GM12878 (cell line): ENCODE measurements around the gene CAMK2G. TPM values are rescaled to one million over a fixed set of nuclear protein-coding genes. Genes with fewer than 3 reads are reported as not detected.

ENCODE experiments used
- ATAC-seq: fragments of 200-7000 bp; cut with Tn5 transposase; 3 replicates; pipeline ENCODE4 v1.9.1; 2020; ENCODE audit warnings: mild to moderate bottlenecking, moderate library complexity
- BruUV-seq: library from RNA; stranded (reverse); fragments of 400-500 nt; replicated peaks from 2 replicates; lab custom pipeline; 2021; lab: Mats Ljungman, UMichigan
- CTCF ChIA-PET: fragments of 300-600 bp; sonication (Branson Sonifier 250); formaldehyde crosslinking; extraction: SDS; loops from one replicate; lab custom pipeline; 2021; ENCODE audit warnings: inconsistent platforms; lab: Yijun Ruan, JAX
- POLR2A ChIA-PET: fragments of 350-600 bp; formaldehyde crosslinking; extraction: SDS; loops from one replicate; lab custom pipeline; 2021; ENCODE audit warnings: inconsistent platforms; lab: Charles Lee
- RAD21 ChIA-PET: fragments of 300-600 bp; sonication (Branson Sonifier 250); formaldehyde crosslinking; loops from one replicate; lab custom pipeline; 2023; ENCODE audit warnings: antibody characterized with exemption; ENCODE audit not compliant: unreplicated experiment; lab: Charles Lee
- SMC1A ChIA-PET: fragments of 300-600 bp; sonication (Branson Sonifier 250); formaldehyde crosslinking; loops from one replicate; lab custom pipeline; 2023; ENCODE audit not compliant: unreplicated experiment, uncharacterized antibody; lab: Charles Lee
- DNase-seq: peaks from one replicate; pipeline ENCODE4 v3.0.0-alpha.2; 2011; ENCODE audit warnings: low read depth, low spot score
- FAIRE-seq: peaks from 3 replicates; lab custom pipeline; 2011; peaks lifted over from hg19 to GRCh38; lab: Jason Lieb, UNC
- H2AFZ ChIP-seq: 2 replicates; pipeline ENCODE4 v1.6.0; 2011; ENCODE audit warnings: low read depth, low read length, control low read depth; ENCODE audit not compliant: control insufficient read depth
- H3K27ac ChIP-seq: 2 replicates; pipeline ENCODE4 v1.5.1; 2011; ENCODE audit warnings: control low read depth; ENCODE audit not compliant: control insufficient read depth, insufficient read depth
- H3K27me3 ChIP-seq, 2 experiments: replicated peaks in 1 of 2; 2 replicates each; pipeline versions ENCODE4 v1.6.0 to v1.6.1; 2011; ENCODE audit warnings: low read length in 1 of 2; ENCODE audit not compliant: control insufficient read depth in 2 of 2, insufficient read depth in 2 of 2
- H3K36me3 ChIP-seq, 2 experiments: 2 replicates each; pipeline ENCODE4 v1.5.1; 2011; ENCODE audit warnings: low read length in 1 of 2; ENCODE audit not compliant: control insufficient read depth in 2 of 2, insufficient read depth in 2 of 2
- H3K4me1 ChIP-seq: 2 replicates; pipeline ENCODE4 v1.6.1; 2011; ENCODE audit warnings: mild to moderate bottlenecking, low read length, moderate library complexity, mixed read lengths; ENCODE audit not compliant: control insufficient read depth, insufficient read depth
- H3K4me2 ChIP-seq: 2 replicates; pipeline ENCODE4 v1.6.0; 2011; ENCODE audit warnings: control low read depth; ENCODE audit not compliant: control insufficient read depth, insufficient read depth
- H3K4me3 ChIP-seq: fragments of 200-600 bp; sonication (generic); 2 replicates; pipeline ENCODE4 v1.5.1; 2016
- H3K79me2 ChIP-seq: 2 replicates; pipeline ENCODE4 v1.6.0; 2011; ENCODE audit warnings: low read length; ENCODE audit not compliant: control insufficient read depth, insufficient read depth
- H3K9ac ChIP-seq: 2 replicates; pipeline ENCODE4 v1.8.0; 2011; ENCODE audit warnings: low read length, control low read depth, mixed read lengths; ENCODE audit not compliant: control insufficient read depth, insufficient read depth
- H3K9me3 ChIP-seq: replicated peaks from 3 replicates; pipeline ENCODE4 v1.5.1; 2011; ENCODE audit warnings: mild to moderate bottlenecking, low read length; ENCODE audit not compliant: control insufficient read depth, insufficient read depth
- H4K20me1 ChIP-seq: 2 replicates; pipeline ENCODE4 v1.6.0; 2011; ENCODE audit not compliant: control insufficient read depth, insufficient read depth
- CHD4 ChIP-seq: fragments of 200-600 bp; sonication (generic); IDR thresholded peaks from 2 replicates; pipeline ENCODE4 v1.6.1; 2016; ENCODE audit warnings: mild to moderate bottlenecking
- JUNB ChIP-seq: IDR thresholded peaks from 2 replicates; pipeline ENCODE4 v1.6.1; 2016; ENCODE audit warnings: antibody characterized with exemption, mild to moderate bottlenecking
- NR2C2 ChIP-seq: IDR thresholded peaks from 2 replicates; pipeline ENCODE4 v1.6.1; 2011; ENCODE audit warnings: borderline replicate concordance, low read depth; ENCODE audit not compliant: control insufficient read depth, insufficient read length
- PRDM15 ChIP-seq: fragments of 450-650 bp; formaldehyde crosslinking; IDR thresholded peaks from 2 replicates; pipeline ENCODE4 v1.4.0; 2020; ENCODE audit warnings: mild to moderate bottlenecking, moderate library complexity
- TCF3 ChIP-seq: IDR thresholded peaks from 2 replicates; pipeline ENCODE4 v1.6.1; 2012; ENCODE audit warnings: low read depth, mild to moderate bottlenecking, low read length, borderline replicate concordance; ENCODE audit not compliant: insufficient read depth
- WGBS: methylation state at CpG from one replicate; pipeline ENCODE4 v1.1.6; 2016; ENCODE audit warnings: low lambda C conversion rate; ENCODE audit not compliant: insufficient replicate concordance, insufficient coverage; ENCODE audit errors: missing lambda C conversion rate; 5-methylcytosine and 5-hydroxymethylcytosine counted together
- in situ Hi-C: fragments of 300-500 bp; cut with MboI; formaldehyde crosslinking; loops from 9 replicates; pipeline ENCODE4 v1.14.3; 2018; ENCODE audit warnings: mixed read lengths
- intact Hi-C: fragments of 100-400 bp; cut with micrococcal nuclease; formaldehyde crosslinking; loops from one replicate; pipeline ENCODE4 v1.14.2; 2022; ENCODE audit not compliant: unreplicated experiment
- polyA plus RNA-seq, 11 experiments: library from polyadenylated mRNA; depleted of rRNA in 4 of 11; unstranded in 6 of 11; stranded (reverse) in 5 of 11; fragments of >200 nt; fragmentation: Nextera tagmentation in 4 of 11; fragmentation: Illumina TruSeq in 1 of 11; extraction: Ambion mirVana in 4 of 11; extraction: Trizol in 1 of 11; gene quantifications; 1 replicate in 1 of 11; 2 replicates in 10 of 11; pipeline versions ENCODE4 v1.2.1 to v1.2.3, GENCODE V29; 2011 to 2016; ENCODE audit warnings: inconsistent platforms in 2 of 11, missing spikeins in 2 of 11, low read depth in 1 of 11
- total RNA-seq, 4 experiments: library from RNA; depleted of rRNA in 3 of 4; stranded (reverse); fragments of >200 nt in 3 of 4; fragmentation: Illumina TruSeq in 1 of 4; extraction: Trizol in 1 of 4; gene quantifications; 2 replicates each; pipeline versions ENCODE4 v1.2.1 to v1.2.3, GENCODE V29; 2013 to 2021
- TF ChIP-seq, protein P1 (sequence below): fragments of 450-650 bp; IDR thresholded peaks from 2 replicates; pipeline ENCODE4 v1.6.1; 2018; ENCODE audit warnings: mild to moderate bottlenecking, low read depth, moderate library complexity; ENCODE audit not compliant: partially characterized antibody

Gene CAMK2G
- total and polyA plus RNA-seq, 10 of the 15 experiments (the other 5 are each of a cell fraction or from before 2014, with no cell fraction given), result 5.5 to 24.3 (median 16.9) TPM

DNA sequence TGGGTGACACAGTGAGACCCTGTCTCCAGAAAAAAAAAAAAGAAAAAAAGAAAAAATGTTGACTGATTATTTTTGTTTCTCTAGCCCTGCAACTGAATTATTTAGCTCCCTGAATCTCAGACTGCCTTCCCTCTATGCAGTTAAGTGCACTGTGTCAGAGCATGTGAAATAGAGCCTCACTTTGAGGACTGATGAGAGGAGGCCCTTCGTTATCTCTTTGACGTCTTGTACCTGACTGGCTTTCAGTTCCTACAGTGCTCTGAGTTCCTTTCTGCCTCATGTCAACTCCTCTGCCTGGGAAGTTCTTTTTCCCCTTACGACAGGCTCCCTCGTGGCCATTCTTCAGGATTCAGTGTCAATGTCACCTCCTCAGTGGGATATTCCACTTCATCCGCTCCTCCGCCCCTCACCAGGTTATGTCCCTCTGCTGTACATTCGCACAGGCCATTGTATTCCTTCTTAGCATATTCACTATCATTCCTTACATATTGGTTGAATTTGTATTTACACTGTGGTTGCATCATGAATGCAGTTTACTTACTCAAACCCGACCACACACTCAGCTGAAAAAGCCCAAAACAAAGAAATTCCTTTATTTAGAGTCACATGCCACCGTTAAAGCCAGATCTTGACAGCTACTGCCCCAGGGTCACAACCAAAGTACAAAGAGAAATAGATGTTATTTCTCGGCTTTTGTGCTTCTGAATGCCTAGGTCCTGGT is 18.1 kb upstream of the CAMK2G start:
- DNase-seq, result no peak
- SMC1A ChIA-PET, result interaction anchor here (0.5 to 27.4 kb wide), 11 partner anchors 7 to 210 kb away, joined by 3 to 1048 read pairs (median 14); partner anchors contain the start of gene PLAU
- POLR2A ChIA-PET, result interaction anchor here (6.9 kb wide), 1 partner anchor 48 kb away, joined by 32 read pairs; no protein-coding TSS in a partner anchor
- peaks cover 6% of the 10 kb centered on the region for H3K4me1 ChIP-seq
- intact Hi-C loops, result no loop called here
- H3K4me2 ChIP-seq, result no peak overlapping the region
- no peak overlapping the region for H2AFZ ChIP-seq
- no peaks in the 10 kb centered on the region for H3K36me3 ChIP-seq
- WGBS, result 49% methylated on average over 10 of the region's 10 CpGs
- CTCF ChIA-PET, result interaction anchor here (0.9 to 19.8 kb wide), 8 partner anchors 7 to 210 kb away, joined by 4 to 930 read pairs (median 48); partner anchors contain the start of gene PLAU
- no peaks in the 10 kb centered on the region for H3K27me3 ChIP-seq
- ATAC-seq, result no peak
- RAD21 ChIA-PET, result interaction anchor here (1.0 to 21.4 kb wide), 7 partner anchors 8 to 846 kb away, joined by 3 to 616 read pairs (median 5); no protein-coding TSS in a partner anchor
- FAIRE-seq, result no peak
- H3K27ac ChIP-seq, result no peak overlapping the region
- H4K20me1 ChIP-seq, result no peaks in the 10 kb centered on the region
- no TSS peak for BruUV-seq
- no peaks in the 10 kb centered on the region for H3K79me2 ChIP-seq
- H3K9ac ChIP-seq, result no peak overlapping the region
- TF ChIP-seq PRDM15 (CRISPR knock-in tag) (no peak), NR2C2 (no peak), JUNB (no peak), TCF3 (no peak), CHD4 (no peak)
- TF ChIP-seq, protein P1, sequence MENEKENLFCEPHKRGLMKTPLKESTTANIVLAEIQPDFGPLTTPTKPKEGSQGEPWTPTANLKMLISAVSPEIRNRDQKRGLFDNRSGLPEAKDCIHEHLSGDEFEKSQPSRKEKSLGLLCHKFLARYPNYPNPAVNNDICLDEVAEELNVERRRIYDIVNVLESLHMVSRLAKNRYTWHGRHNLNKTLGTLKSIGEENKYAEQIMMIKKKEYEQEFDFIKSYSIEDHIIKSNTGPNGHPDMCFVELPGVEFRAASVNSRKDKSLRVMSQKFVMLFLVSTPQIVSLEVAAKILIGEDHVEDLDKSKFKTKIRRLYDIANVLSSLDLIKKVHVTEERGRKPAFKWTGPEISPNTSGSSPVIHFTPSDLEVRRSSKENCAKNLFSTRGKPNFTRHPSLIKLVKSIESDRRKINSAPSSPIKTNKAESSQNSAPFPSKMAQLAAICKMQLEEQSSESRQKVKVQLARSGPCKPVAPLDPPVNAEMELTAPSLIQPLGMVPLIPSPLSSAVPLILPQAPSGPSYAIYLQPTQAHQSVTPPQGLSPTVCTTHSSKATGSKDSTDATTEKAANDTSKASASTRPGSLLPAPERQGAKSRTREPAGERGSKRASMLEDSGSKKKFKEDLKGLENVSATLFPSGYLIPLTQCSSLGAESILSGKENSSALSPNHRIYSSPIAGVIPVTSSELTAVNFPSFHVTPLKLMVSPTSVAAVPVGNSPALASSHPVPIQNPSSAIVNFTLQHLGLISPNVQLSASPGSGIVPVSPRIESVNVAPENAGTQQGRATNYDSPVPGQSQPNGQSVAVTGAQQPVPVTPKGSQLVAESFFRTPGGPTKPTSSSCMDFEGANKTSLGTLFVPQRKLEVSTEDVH, result no peak
- in situ Hi-C loops, result loop anchor here (5.0 to 25.0 kb wide), 2 partner anchors 45 to 195 kb away; no protein-coding TSS in a partner anchor
- no peaks in the 10 kb centered on the region for H3K9me3 ChIP-seq
- no peak overlapping the region for H3K4me3 ChIP-seq
